D721Med (cell line): ENCODE measurements around the gene GNPTG.

Experiments used
- DNase-seq: peaks from one replicate; pipeline ENCODE4 v3.0.0; 2011; ENCODE audit warnings: low spot score; ENCODE audit not compliant: insufficient read length
- FAIRE-seq: peaks from 2 replicates; lab custom pipeline; 2011; peaks lifted over from hg19 to GRCh38; lab: Jason Lieb, UNC
- CTCF ChIP-seq: IDR thresholded peaks from 2 replicates; pipeline ENCODE4 v1.5.1; 2012; ENCODE audit warnings: mild to moderate bottlenecking, control low read depth; ENCODE audit not compliant: insufficient read depth; ENCODE audit errors: missing control alignments

Gene GNPTG

GRCh38 chr16:1313721-1314369, 37.9 kb upstream of the GNPTG start:
- no peak for FAIRE-seq
- DNase-seq, result no peak
- TF ChIP-seq CTCF, result no peak

GRCh38 chr16:1314399-1315068, 37.2 kb upstream of the GNPTG start:
- FAIRE-seq (no peak), DNase-seq (no peak)
- TF ChIP-seq CTCF, result no peak

- FAIRE-seq, result no peak
- DNase-seq, result no peak
- no peak for TF ChIP-seq CTCF
These were observed 36.4 kb upstream of the GNPTG start for GRCh38 chr16:1315081-1316032.

- no peak for FAIRE-seq
- no peak for DNase-seq
- TF ChIP-seq CTCF, result no peak
These were observed 35.7 kb upstream of the GNPTG start for GRCh38 chr16:1316033-1316405.

GRCh38 chr16:1317479-1318267, 34.1 kb upstream of the GNPTG start:
- DNase-seq (no peak), FAIRE-seq (no peak)
- no peak for TF ChIP-seq CTCF

- no peak for TF ChIP-seq CTCF
- no peak for DNase-seq
- no peak for FAIRE-seq
These were observed 33.5 kb upstream of the GNPTG start for GRCh38 chr16:1318268-1318545.
